ENCODE measurements around the gene GPR68.

GRCh38 chr14:91237219-91237618, 7.3 kb downstream of the GPR68 start:
- TF ChIP-seq ZNF274 (IDR thresholded peaks at IDR 0.05; ENCODE audit: low read depth, low read length) (no peak), YY1 (IDR thresholded peaks at IDR 0.05; ENCODE audit: insufficient read depth, insufficient read length) (no peak), SUZ12 (IDR thresholded peaks at IDR 0.05; ENCODE audit: extremely low read depth, insufficient read depth, insufficient read length) (no peak)
